K562 (cell line): Measurements from ENCODE around the gene TBX10. TPM values are rescaled to one million over a fixed set of nuclear protein-coding genes. Genes with fewer than 3 reads are reported as not detected.

Source experiments
- ARHGAP35 ChIP-seq: fragments of 450-650 bp; IDR thresholded peaks from 2 replicates; pipeline ENCODE4 v1.6.1; 2018; ENCODE audit not compliant: partially characterized antibody
- CBX3 ChIP-seq, 2 experiments: IDR thresholded peaks; 1 replicate in 1 of 2; 2 replicates in 1 of 2; pipeline ENCODE4 v1.6.1; 2012; ENCODE audit warnings: inconsistent platforms in 2 of 2, low read length in 2 of 2, borderline replicate concordance in 1 of 2, control low read depth in 1 of 2
- CBX8 ChIP-seq: fragments of 200-600 bp; sonication (generic); IDR thresholded peaks from 2 replicates; pipeline ENCODE4 v1.6.1; 2012; ENCODE audit warnings: borderline replicate concordance, mixed run types, low read depth, mild to moderate bottlenecking, moderate library complexity, mixed read lengths, low read length, control low read depth, inconsistent platforms; ENCODE audit not compliant: poor library complexity, severe bottlenecking; ENCODE audit errors: extremely low read depth
- CHD4 ChIP-seq: fragments of 200-600 bp; sonication (generic); IDR thresholded peaks from 3 replicates; pipeline ENCODE4 v1.6.1; 2012; ENCODE audit warnings: low read depth, mild to moderate bottlenecking, mixed read lengths, low read length, inconsistent platforms; ENCODE audit not compliant: insufficient read depth, insufficient replicate concordance, poor library complexity, severe bottlenecking
- CTBP1 ChIP-seq: fragments of 450-650 bp; IDR thresholded peaks from 2 replicates; pipeline ENCODE4 v1.6.1; 2016; ENCODE audit warnings: borderline replicate concordance
- EP300 ChIP-seq: IDR thresholded peaks from 2 replicates; pipeline ENCODE4 v1.6.1; 2012; ENCODE audit warnings: low read length, improper control_type of control experiment
- HINFP ChIP-seq: fragments of 450-650 bp; conservative IDR thresholded peaks from 2 replicates; pipeline ENCODE4 v1.6.1; 2016; ENCODE audit warnings: missing genetic modification characterization, low read depth, mild to moderate bottlenecking, control low read depth, missing compliant biosample characterization
- PHF20 ChIP-seq: fragments of 450-650 bp; IDR thresholded peaks from 2 replicates; pipeline ENCODE4 v1.6.1; 2018; ENCODE audit not compliant: partially characterized antibody
- PHF8 ChIP-seq: fragments of 200-600 bp; sonication (generic); IDR thresholded peaks from 2 replicates; pipeline ENCODE4 v1.6.1; 2012; ENCODE audit warnings: mixed run types, mild to moderate bottlenecking, inconsistent platforms, low read length, moderate library complexity, borderline replicate concordance
- PTBP1 ChIP-seq: fragments of 200-400 bp; formaldehyde crosslinking; IDR thresholded peaks from 2 replicates; pipeline ENCODE4 v1.6.1; 2017; ENCODE audit warnings: low read depth, low read length
- RBBP5 ChIP-seq: fragments of 200-600 bp; sonication (generic); IDR thresholded peaks from 2 replicates; pipeline ENCODE4 v1.6.1; 2012; ENCODE audit warnings: borderline replicate concordance, mild to moderate bottlenecking, low read length, control low read depth, inconsistent platforms; ENCODE audit not compliant: insufficient read depth, poor library complexity, severe bottlenecking
- SIX5 ChIP-seq, 2 experiments: IDR thresholded peaks; 2 replicates each; pipeline ENCODE4 v1.6.1; 2011; ENCODE audit warnings: low read length in 2 of 2, borderline replicate concordance in 1 of 2, low read depth in 1 of 2, mild to moderate bottlenecking in 1 of 2, moderate library complexity in 1 of 2; ENCODE audit not compliant: insufficient read depth in 1 of 2
- SNAPC5 ChIP-seq: fragments of 250-450 bp; sonication (Bioruptor Pico); IDR thresholded peaks from 2 replicates; pipeline ENCODE4 v1.8.0; 2021; ENCODE audit warnings: moderate library complexity, mild to moderate bottlenecking, inconsistent platforms
- SP1 ChIP-seq: sonication (generic); formaldehyde crosslinking; IDR thresholded peaks from 2 replicates; pipeline ENCODE4 v1.8.1; 2022; ENCODE audit warnings: mild to moderate bottlenecking, missing genetic modification reagents
- TFAM ChIP-seq: fragments of 250-450 bp; sonication (Bioruptor Pico); conservative IDR thresholded peaks from 2 replicates; pipeline ENCODE4 v1.5.0; 2021; ENCODE audit warnings: mild to moderate bottlenecking, moderate library complexity
- ZKSCAN3 ChIP-seq: fragments of 250-450 bp; sonication (Bioruptor Pico); IDR thresholded peaks from 2 replicates; pipeline ENCODE4 v1.4.0; 2020
- ZNF143 ChIP-seq: sonication (generic); formaldehyde crosslinking; IDR thresholded peaks from 2 replicates; pipeline ENCODE4 v1.9.0; 2022; ENCODE audit warnings: mild to moderate bottlenecking, missing genetic modification reagents
- ZNF407 ChIP-seq: fragments of 450-650 bp; IDR thresholded peaks from 2 replicates; pipeline ENCODE4 v1.6.1; 2016; ENCODE audit warnings: low read depth
- ZNF696 ChIP-seq: fragments of 250-450 bp; sonication (Bioruptor Pico); conservative IDR thresholded peaks from 2 replicates; pipeline ENCODE4 v1.4.0; 2020; ENCODE audit warnings: mild to moderate bottlenecking, moderate library complexity
- polyA plus RNA-seq, 8 experiments: library from polyadenylated mRNA; depleted of rRNA in 4 of 8; stranded (reverse) in 5 of 8; unstranded in 3 of 8; fragments of >200 nt; fragmentation: Nextera tagmentation in 2 of 8; fragmentation: Illumina TruSeq in 1 of 8; extraction: Ambion mirVana in 2 of 8; extraction: Trizol in 1 of 8; gene quantifications; 2 replicates each; pipeline versions ENCODE4 v1.2.1 to v1.2.3, GENCODE V29; 2011 to 2014; ENCODE audit warnings: inconsistent platforms in 1 of 8, missing spikeins in 1 of 8
- total RNA-seq, 7 experiments: library from RNA; depleted of rRNA in 6 of 7; stranded (reverse); fragments of >200 nt in 6 of 7; fragmentation: Illumina TruSeq in 2 of 7; extraction: Trizol in 2 of 7; gene quantifications; 2 replicates each; pipeline versions ENCODE4 v1.2.1 to v1.2.3, GENCODE V29; 2011 to 2021; ENCODE audit warnings: low replicate concordance in 1 of 7

The TBX10 gene
- total and polyA plus RNA-seq, 9 of the 15 experiments (the other 6 are each of a cell fraction or from before 2014, with no cell fraction given) = not detected

- TF ChIP-seq RBBP5 (no peak), HINFP (tag) (no peak), ZNF696 (CRISPR knock-in tag) (no peak), ZNF407 (no peak), CTBP1 (peak; percentile 14; the same call in 1 of the 2 replicates), SP1 (no peak), ZKSCAN3 (CRISPR knock-in tag) (no peak), PTBP1 (no peak), ZNF143 (CRISPR knock-in tag) (no peak), TFAM (CRISPR knock-in tag) (no peak), PHF20 (no peak), EP300 (no peak), PHF8 (no peak), ARHGAP35 (no peak), CHD4 (no peak), SNAPC5 (no peak), CBX8 (no peak), SIX5 (IDR thresholded peaks at IDR 0.05; ENCODE audit: borderline replicate concordance in 1 of 2, insufficient read depth in 1 of 2, low read depth in 1 of 2, low read length in 2 of 2) (no peak), CBX3 (IDR thresholded peaks at IDR 0.05; ENCODE audit: borderline replicate concordance in 1 of 2, low read length in 2 of 2) (peak in 1 of 2 experiments; percentile 95; a peak in 2 of 3 replicates)
Observed at GRCh38 chr11:67644042-67644441, 4.5 kb upstream of the TBX10 start (continued).
